GM19099 (cell line): ENCODE data around the gene HPS6.

Experiments
- POLR2A ChIP-seq: IDR thresholded peaks from 3 replicates; pipeline ENCODE4 v1.6.1; 2011; ENCODE audit warnings: low read depth; ENCODE audit not compliant: insufficient read length; ENCODE audit errors: extremely low read depth

The HPS6 gene

DNA sequence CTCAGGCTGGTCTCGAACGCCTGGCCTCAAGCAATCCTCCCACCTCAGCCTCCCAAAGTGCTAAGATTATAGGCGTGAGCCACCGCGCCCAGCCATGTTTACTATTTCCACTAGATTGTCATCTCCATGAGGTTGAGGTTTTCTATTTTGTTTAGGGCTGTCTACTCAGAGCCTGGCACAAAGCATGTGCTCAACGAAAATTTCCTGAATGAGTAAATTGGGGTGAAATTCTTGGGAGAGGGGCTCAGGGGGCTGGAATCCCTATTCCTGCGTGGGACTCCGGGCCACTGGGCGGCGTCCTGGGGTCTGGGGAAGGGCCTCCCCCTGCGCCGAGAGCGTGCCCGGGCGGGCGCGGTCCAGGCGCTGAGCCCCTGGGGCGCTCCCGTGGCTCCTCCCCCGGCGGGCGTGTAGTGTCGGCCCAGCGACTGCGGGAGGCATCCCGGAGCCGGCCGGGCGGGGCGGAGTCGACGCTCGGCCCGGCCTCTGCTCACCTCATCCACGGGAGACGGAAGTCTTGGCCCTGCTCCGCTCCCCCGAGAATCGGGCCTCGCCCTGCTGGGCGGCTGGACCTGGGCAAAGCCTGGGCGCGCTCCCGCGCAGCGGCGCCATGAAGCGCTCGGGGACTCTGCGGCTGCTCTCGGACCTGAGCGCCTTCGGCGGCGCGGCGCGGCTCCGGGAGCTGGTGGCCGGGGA is at the start of gene HPS6:
Gene HPS6, plus strand, starts transcription at position 482 of the 693 bp plus-strand sequence. Its CDS starts 126 bp downstream, at position 608.
- TF ChIP-seq POLR2A: peak; percentile 84

DNA sequence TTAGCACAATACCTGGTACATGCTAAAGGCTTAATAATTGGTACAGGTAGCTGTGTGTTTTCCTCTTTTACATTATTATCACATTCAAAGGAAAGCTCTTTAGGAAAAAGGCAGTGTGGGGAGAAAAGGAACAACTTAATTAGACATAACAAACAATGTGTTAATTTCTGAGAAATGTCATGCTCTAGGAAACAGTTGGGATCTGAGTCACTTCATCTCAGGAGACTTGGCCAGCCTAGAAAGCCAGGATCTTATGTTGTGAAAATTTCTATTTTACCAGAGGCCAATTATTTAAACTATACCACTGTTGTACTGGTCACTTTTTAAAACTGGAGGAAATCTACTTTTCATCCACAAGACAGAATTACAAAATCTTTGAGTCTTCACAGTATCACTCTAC is 48.7 kb upstream of the HPS6 start:
- TF ChIP-seq POLR2A: no peak

DNA sequence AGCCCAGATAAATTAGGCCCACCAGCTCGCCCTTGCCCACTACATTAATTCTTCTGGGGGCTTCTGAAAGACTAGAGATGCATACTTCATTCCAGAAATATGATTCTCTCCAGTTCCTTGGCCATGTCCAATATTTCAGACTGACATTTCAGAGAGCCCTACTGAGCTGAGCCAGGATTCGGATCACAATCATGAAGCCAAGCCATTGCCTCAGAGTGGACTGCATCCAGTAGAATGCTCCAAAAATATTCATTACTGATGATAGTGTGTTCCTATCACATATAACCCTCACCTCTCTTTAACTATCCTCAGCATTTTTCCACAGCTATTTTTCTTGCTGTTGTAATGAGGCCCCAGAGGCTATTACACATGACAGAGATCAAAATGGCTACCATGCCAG is 47.9 kb upstream of the HPS6 start:
- no peak for TF ChIP-seq POLR2A

DNA sequence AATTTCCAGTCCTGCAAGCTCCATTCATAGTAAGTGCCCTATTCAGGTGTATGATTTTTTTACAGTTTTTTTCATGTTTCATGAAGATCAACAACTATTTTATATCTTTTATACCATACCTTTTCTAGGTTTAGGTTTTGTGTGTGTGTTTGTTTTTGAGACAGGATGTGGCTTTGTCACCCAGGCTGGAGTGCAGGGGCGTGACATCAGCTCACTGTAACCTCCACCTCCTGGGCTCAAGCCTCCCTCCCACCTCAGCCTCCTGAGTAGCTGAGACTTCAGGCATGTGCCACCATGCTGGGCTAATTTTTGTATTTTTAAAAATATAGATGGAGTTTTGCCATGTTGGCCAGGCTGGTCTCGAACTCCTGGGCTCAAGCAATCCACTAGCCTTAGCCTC is 44.2 kb upstream of the HPS6 start:
- TF ChIP-seq POLR2A: no peak

DNA sequence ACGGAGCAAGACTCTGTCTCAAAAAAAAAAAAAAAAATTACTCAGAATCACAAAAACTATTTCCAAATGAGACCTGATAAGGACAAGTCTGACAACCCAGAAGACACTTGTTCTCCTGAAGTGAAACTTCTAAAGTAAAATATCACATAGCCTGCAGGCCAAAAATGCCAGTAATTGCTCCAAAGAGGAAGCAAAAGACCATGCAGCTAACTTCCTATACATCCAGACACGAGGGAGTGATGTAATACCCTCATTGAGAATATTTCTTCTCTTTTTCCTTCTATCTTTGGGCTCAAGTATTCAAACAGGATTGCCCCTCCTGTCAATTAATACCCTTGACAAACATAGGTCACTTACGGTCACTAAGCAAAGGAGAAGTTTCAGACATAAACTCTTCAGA is 40.4 kb upstream of the HPS6 start:
- TF ChIP-seq POLR2A: no peak

DNA sequence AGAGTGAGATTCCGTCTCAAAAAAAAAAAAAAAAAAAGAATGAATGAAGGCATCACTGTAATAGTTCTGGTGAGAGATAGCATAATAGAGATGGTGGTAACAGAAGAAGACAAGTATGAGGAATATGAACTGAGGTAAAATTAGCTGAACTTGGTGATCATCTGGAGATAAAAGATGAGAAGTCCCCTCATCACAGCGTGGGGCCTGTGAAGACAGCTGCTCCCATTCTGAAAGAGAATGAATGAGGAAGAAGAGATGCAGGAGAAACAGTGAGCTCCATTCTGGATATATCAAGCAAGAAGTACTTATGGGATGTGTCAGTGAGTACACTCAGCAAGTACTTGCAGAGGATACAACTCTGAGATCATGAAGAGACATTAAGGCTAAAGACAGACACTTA is 37.9 kb upstream of the HPS6 start:
- TF ChIP-seq POLR2A: no peak

DNA sequence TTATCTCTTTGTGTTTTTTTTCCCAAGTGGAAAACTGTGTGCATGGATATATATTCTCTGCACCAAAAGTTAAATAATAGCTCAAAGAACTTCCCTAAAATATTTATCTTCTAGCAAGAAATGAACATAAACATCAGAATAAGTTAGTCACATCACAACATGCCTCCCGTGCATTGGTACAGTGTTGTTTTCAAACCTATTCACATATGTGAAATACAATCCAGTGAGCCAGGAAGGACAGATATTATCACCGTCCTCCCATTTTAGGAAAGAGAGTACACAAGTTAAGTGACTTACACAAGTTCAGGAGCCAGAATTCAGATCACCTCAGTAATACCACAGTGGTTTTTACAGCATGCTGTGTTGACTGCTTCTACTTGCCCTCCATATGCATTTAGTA is 31.4 kb upstream of the HPS6 start:
- TF ChIP-seq POLR2A: no peak

DNA sequence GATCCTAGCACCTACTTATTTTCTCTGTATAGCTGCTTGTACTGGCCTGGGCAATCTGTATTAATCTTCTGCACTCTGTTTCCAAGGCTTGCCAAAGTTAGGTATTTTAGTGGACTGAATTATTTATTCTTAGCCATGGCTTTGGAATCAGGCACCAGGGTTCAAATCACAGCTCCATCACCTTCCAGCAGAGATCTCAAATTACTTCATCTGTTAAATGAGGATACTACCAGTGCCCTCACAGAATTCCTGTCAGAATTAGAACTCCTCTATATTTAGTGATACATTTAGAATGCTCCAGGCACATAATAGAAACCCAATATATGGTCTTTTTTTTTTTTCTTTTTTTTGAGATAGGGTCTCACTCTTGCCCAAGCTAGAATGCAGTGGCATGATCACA is 26.7 kb upstream of the HPS6 start:
- no peak for TF ChIP-seq POLR2A

DNA sequence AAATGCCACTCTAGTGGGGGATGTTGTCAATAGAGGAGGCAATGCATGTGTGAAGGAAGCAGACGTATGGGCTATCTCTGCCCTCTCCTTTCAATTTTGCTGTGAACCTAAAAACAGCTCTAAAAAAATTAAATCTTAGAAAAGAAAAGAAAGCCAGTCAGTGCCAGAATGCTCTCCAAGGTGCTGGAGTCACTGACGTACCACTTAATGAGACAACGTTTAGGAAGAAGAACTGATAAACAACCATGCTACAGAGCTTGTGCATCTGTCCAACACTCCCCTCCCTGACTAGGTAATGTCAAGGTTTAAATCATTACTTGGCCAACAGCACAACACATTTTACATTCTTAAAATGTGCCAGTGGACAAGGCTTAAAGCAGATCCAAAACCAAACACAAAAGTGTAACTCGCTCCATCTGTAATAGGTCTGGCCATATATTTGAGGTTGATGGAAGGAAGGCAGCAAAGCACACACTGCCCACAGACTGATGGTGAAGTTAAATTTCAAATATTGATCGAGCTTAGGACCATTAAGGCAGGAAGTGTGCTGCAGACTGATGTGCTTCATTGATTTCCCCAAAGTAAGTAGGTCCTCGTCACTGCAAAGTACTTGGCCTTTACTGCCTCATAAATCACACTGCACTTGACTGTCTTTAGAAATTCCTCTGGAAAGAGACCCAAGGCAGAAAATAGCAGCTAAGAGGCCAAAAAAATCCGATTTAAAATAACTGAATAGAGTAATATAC is 24.7 kb upstream of the HPS6 start:
- no peak for TF ChIP-seq POLR2A

DNA sequence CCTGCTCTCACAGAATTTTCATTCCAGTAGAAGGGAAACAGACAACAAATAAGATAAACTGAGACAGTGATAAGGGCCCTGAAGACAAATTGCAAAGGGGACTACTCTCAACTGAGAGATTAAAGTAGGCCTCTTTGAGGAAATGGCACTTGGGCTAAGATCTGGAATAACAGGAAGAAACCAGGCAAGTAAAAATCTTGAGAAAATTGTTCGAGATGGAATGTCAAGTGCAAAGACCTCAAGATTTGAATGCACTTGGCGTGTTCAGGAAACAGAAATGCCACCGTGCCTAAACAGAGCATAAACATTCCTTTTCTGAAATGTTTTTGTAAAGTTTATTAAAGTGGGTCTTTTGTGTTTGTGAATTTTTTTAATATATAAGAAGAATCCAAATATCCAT is 19.9 kb upstream of the HPS6 start:
- TF ChIP-seq POLR2A: no peak

DNA sequence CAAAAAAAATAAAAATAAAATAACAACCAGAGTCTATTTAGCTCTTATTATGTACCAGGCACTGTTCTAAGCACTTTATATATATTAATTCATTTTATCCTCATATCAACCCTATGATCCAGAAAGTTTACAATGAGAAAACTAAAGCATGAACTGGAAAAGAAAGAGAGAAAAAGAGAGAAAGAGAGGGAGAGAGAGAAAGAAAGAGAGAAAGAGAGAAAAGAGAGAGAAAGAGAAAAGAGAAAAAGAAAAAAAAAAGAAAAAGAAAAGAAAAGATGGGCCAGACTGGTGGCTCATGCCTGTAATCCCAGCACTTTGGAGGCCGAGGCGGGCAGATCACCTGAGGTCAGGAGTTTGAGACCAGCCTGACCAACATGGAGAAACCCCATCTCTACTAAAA is 19.1 kb upstream of the HPS6 start:
- TF ChIP-seq POLR2A: no peak

DNA sequence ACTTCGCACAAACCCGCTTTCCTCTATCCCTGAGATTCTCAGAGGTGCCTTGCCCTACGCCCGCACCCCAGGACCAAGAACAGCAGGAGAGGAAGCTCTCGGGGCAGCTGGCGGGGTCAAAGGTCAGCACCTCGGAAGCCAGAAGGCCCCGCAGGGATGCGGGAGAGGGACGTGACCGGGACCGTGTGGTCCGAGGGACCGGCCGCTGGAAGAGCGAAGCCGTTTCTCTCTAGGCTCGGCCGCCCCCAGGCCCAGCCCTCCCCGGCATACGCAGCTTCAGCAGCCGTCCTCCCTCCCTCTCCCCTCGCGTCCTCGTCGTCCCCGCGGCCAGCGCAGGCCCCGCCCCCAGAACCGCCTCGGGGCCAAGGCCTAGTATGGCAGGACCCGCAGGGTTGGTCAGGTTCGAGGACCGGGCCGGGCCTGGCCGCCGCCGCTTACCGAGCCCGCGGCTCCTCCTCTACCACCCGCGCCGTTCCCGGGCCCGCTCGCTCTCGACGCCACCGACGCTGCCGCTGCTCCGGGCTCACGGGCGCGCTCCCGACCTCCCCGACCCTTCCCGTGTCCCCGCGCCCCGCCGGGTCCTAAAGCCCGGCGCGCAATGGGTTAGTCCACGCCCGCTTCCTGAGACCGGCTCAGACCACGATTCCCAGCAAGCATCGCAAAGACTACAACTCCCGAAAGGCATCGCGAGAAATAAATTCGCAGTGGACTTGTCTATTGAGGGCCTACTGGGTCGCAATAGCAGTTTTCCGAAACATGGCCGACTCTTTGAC is 9.3 kb upstream of the HPS6 start, which contains the start of gene ARMH3:
Gene ARMH3, minus strand, starts transcription at position 527 of the 773 bp plus-strand sequence. CDS start 16,059 bp downstream, outside the sequence.
- peak; percentile 73 for TF ChIP-seq POLR2A

DNA sequence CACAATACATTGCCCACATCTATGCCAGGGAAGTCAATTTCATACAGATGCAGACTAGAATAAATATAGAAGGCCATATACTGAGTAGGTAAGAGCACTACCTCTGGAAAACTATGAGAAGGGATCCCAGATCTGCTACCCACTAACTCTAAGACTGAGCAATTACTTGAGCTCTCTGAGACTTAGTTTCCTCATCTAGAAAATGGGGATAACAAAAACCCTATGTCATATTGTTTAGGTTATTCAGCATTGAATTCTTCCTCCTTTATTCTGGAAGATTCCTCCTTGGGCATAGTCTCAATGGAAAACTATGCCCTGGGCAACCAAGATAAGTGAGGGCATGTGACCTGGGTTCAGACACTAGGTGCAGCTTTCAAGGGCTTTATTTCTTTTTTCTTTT is 5.2 kb upstream of the HPS6 start:
- no peak for TF ChIP-seq POLR2A

DNA sequence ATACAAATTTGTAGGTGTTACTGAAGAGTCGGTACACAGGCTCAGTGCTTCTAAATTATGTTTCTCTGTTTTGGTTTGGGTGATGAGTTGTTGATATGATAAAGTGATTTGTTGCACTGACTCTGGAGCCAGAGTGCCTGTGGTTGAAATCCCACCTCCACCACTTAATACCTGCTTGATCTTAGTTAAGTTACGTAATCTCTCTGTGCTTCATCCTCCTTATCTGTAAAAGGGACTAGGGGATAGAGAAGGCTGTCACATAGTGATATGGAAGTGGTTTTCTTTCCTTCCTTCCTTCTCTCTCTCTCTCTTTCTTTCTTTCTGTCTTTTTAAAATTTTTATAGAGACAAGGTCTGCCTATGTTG is 664 bp upstream of the HPS6 start:
- no peak for TF ChIP-seq POLR2A

DNA sequence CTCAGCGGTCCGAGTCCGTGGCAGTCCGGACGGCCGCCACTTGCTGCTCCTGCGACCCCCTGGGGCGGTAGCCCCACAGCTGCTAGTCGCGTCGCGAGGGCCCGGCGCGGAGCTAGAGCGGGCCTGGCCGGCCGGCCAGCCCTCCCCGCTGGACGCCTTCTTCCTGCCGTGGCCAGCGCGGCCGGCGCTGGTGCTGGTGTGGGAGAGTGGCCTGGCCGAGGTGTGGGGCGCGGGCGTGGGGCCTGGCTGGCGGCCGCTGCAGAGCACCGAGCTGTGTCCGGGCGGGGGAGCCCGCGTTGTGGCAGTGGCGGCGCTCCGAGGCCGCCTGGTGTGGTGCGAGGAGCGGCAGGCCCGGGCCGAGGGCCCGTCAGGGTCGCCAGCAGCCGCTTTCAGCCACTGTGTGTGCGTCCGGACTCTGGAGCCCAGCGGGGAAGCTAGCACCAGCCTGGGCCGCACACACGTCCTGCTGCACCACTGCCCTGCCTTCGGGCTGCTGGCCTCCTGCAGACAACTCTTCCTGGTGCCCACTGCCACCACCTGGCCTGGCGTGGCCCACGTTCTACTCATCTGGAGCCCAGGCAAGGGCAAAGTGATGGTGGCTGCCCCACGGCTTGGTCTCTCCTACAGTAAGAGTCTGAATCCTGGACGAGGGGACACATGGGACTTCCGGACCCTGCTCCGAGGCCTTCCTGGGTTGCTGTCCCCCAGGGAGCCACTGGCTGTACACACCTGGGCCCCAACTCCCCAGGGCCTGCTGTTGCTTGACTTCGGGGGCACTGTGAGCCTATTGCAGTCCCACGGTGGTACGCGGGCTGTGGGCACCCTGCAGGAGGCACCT is 631 bp downstream of the HPS6 start:
- TF ChIP-seq POLR2A: no peak
